Ishikawa (cell line): ENCODE results near the gene EPHB1.

Experiments
- CEBPB ChIP-seq: IDR thresholded peaks from 2 replicates; pipeline ENCODE4 v1.6.1; 2012
- CREB1 ChIP-seq: IDR thresholded peaks from 2 replicates; pipeline ENCODE4 v1.6.1; 2012; ENCODE audit warnings: low read depth
- EGR1 ChIP-seq: IDR thresholded peaks from 2 replicates; pipeline ENCODE4 v1.6.1; 2012
- EP300 ChIP-seq: IDR thresholded peaks from 2 replicates; pipeline ENCODE4 v1.6.1; 2012; ENCODE audit warnings: borderline replicate concordance
- FOXM1 ChIP-seq: IDR thresholded peaks from 2 replicates; pipeline ENCODE4 v1.6.1; 2012; ENCODE audit warnings: low read depth, borderline replicate concordance
- MAX ChIP-seq: IDR thresholded peaks from 2 replicates; pipeline ENCODE4 v1.6.1; 2012
- NFIC ChIP-seq: IDR thresholded peaks from 2 replicates; pipeline ENCODE4 v1.6.1; 2012
- RAD21 ChIP-seq: IDR thresholded peaks from 2 replicates; pipeline ENCODE4 v1.6.1; 2012; ENCODE audit warnings: low read depth
- REST ChIP-seq: IDR thresholded peaks from 2 replicates; pipeline ENCODE4 v1.6.1; 2012; ENCODE audit warnings: low read depth, mild to moderate bottlenecking
- TAF1 ChIP-seq: IDR thresholded peaks from 2 replicates; pipeline ENCODE4 v1.6.1; 2012; ENCODE audit warnings: low read depth, mild to moderate bottlenecking
- TCF12 ChIP-seq: IDR thresholded peaks from 2 replicates; pipeline ENCODE4 v1.6.1; 2012; ENCODE audit warnings: low read depth
- TEAD4 ChIP-seq: IDR thresholded peaks from 2 replicates; pipeline ENCODE4 v1.6.1; 2012
- USF1 ChIP-seq: IDR thresholded peaks from 2 replicates; pipeline ENCODE4 v1.6.1; 2012
- YY1 ChIP-seq: IDR thresholded peaks from 2 replicates; pipeline ENCODE4 v1.6.1; 2012; ENCODE audit warnings: low read depth
- ZBTB7A ChIP-seq: IDR thresholded peaks from 2 replicates; pipeline ENCODE4 v1.6.1; 2012; ENCODE audit warnings: low read depth

EPHB1 gene

GRCh38 chr3:135084976-135085375 lies 289.9 kb downstream of the EPHB1 start:
- no peak for TF ChIP-seq USF1
- no peak for TF ChIP-seq TEAD4
- TF ChIP-seq TAF1: no peak
- no peak for TF ChIP-seq RAD21
- TF ChIP-seq NFIC: no peak
- no peak for TF ChIP-seq CREB1
- TF ChIP-seq TCF12: no peak

- TF ChIP-seq CEBPB (no peak), EGR1 (no peak), MAX (no peak), REST (no peak), RAD21 (no peak), NFIC (no peak)
These were observed 290.8 kb downstream of the EPHB1 start for GRCh38 chr3:135085652-135086436.

GRCh38 chr3:135087782-135088181 lies 292.7 kb downstream of the EPHB1 start:
- TF ChIP-seq TCF12 (no peak), MAX (no peak), CREB1 (no peak), CEBPB (no peak), EP300 (no peak), YY1 (no peak)

GRCh38 chr3:135089451-135089850 lies 294.4 kb downstream of the EPHB1 start:
- TF ChIP-seq EGR1 (no peak), TEAD4 (no peak), TCF12 (no peak), NFIC (no peak), REST (no peak), YY1 (no peak), RAD21 (no peak), FOXM1 (no peak), CEBPB (no peak), CREB1 (no peak), USF1 (no peak), MAX (no peak), EP300 (no peak), ZBTB7A (no peak)

GRCh38 chr3:135090020-135090717 lies 295.1 kb downstream of the EPHB1 start:
- TF ChIP-seq RAD21 (no peak), YY1 (no peak), REST (no peak), USF1 (no peak), CREB1 (no peak), FOXM1 (no peak), TEAD4 (no peak), MAX (no peak), CEBPB (no peak), ZBTB7A (no peak), EGR1 (no peak), TAF1 (no peak), EP300 (no peak), TCF12 (no peak), NFIC (no peak)
